GM13977 (cell line): Measurements from ENCODE around the gene MRPL2.

Source experiments
- DNase-seq: peaks from one replicate; pipeline ENCODE4 v3.0.0; 2012; ENCODE audit warnings: low spot score
- CTCF ChIP-seq: IDR thresholded peaks from 2 replicates; pipeline ENCODE4 v1.5.1; 2012; ENCODE audit warnings: mild to moderate bottlenecking, control low read depth; ENCODE audit not compliant: insufficient read depth; ENCODE audit errors: extremely low read depth, missing control alignments
- in situ Hi-C: fragments of 300-500 bp; cut with MboI; formaldehyde crosslinking; loops from one replicate; pipeline ENCODE4 v1.12.0; 2022; ENCODE audit warnings: low sequenced_read_pairs, low pct_unique_long_range_greater_than_20kb, mixed read lengths, inconsistent platforms; ENCODE audit not compliant: unreplicated experiment

The MRPL2 gene

DNA sequence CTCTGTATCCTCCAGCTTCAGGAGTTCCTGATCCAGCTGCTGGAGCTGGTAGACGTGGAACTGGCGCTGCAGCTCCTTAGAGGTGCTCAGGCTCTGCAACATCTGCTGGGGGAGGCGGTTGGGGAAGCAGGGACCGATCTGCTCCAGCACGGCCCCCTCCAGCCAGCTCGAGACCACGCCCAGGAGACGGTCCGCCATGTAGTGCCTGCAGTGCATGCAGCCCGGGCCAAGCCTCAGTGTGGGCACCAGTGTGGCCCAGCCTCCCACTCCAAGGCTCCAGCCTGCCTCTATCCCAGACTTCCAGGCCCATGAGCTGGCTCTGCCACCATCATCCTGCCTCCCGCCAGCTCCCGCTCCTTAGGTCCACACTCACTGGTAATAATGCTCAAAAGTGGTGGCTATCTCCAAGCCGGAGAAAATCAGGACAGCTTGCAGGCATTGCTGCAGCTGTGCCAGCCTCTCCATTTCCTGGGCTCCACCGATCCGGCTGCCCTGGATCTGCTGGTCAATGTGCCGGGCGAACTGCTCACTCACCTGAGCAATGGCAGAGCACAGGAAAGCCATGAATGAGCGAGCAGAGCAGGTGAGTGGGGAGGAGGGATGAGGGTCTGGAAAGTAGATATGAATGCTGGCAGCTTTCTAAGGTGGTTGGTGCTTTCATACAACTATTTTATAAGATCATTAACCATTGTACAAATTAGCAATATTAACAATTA, 18.5 kb downstream of the MRPL2 start:
- no peak for TF ChIP-seq CTCF
- DNase-seq: no peak
- in situ Hi-C loops: no loop called here

GRCh38 chr6:43038727-43039126, 20.5 kb downstream of the MRPL2 start:
- no peak for TF ChIP-seq CTCF
- in situ Hi-C loops: no loop called here

GRCh38 chr6:43037706-43038105, 21.5 kb downstream of the MRPL2 start:
- no peak for TF ChIP-seq CTCF
- in situ Hi-C loops: no loop called here
- no peak for DNase-seq

More at GRCh38 chr6:43038727-43039126, 20.5 kb downstream of the MRPL2 start:
- no peak for DNase-seq

GRCh38 chr6:43037197-43037596, 22.0 kb downstream of the MRPL2 start:
- no peak for TF ChIP-seq CTCF
- no peak for DNase-seq
- in situ Hi-C loops: no loop called here

DNA sequence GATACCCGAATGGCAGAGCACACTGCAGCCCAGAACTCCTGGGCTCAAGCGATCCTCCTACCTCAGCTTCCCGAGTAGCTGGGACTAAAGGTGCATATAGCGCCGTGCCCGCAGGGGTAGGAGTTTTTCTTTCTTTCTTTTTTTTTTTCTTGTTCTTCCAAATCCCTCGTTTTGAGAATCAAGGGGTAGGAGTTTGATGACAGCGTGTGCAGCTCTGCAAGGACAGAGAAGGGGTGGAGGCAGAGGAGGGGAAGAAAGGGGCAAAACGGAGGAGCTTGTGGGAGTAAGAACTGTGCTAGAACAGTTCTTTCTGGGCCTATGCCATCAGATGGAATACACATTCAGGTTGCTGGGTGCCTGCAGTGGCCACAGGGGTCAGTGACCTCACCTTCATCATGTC, 22.5 kb downstream of the MRPL2 start:
- no peak for DNase-seq
- in situ Hi-C loops: no loop called here
- no peak for TF ChIP-seq CTCF

DNA sequence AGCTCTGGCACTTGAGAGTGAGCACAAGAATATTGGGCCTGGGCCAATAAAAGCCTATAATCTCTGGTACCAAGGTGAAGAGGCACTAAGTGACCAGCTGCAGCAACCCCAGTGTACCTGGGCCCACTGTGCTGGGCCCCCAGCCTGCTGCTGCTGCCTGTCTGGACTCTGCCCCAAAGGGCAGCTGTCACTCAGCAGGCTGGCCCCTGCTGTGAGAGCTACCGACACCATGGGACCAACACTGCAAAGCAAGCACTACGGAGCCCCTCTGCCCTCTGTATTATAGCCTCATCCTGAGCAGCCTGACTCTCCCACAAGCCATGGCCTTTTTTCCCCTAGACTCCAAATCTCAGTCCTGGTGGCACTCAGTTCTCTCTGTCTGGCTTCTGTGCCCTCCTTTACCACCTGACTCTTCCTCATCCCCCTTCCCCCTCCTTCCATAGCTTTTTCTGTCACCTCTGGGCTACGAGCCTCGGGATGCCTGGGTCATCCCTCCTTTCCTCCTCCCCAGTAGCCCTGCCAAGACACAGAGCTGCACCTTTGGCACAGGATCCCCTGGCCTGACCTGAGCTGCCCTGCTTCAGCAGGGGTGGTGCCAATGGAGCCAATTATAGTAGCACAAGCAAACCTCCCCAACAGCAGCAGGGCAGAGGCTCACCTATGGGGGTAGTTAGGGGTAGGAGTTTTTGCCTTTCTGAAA, 23.6 kb downstream of the MRPL2 start:
- DNase-seq: no peak
- in situ Hi-C loops: no loop called here
- no peak for TF ChIP-seq CTCF
